ENCODE measurements around the gene RNF169.

DNA sequence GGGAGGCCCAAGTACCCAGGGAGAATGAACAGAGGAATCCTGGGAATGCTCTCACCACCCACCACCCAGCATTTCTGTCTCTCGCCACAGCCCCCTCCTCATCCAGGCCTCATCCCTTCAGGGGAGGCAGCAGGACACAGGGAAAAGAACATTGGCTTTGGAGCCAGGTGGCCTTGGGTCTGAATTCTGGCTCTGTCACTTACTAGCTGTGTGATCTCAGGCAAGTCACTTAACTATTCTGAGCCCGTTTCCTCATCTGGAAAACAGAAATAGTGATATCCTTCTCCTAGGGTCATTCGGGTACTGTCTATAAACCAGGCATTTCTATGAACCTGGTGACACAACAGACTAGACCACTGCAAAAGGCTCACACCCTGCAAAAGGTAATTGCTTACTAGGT lies 39.5 kb upstream of the RNF169 start:
- TF ChIP-seq, protein P1, sequence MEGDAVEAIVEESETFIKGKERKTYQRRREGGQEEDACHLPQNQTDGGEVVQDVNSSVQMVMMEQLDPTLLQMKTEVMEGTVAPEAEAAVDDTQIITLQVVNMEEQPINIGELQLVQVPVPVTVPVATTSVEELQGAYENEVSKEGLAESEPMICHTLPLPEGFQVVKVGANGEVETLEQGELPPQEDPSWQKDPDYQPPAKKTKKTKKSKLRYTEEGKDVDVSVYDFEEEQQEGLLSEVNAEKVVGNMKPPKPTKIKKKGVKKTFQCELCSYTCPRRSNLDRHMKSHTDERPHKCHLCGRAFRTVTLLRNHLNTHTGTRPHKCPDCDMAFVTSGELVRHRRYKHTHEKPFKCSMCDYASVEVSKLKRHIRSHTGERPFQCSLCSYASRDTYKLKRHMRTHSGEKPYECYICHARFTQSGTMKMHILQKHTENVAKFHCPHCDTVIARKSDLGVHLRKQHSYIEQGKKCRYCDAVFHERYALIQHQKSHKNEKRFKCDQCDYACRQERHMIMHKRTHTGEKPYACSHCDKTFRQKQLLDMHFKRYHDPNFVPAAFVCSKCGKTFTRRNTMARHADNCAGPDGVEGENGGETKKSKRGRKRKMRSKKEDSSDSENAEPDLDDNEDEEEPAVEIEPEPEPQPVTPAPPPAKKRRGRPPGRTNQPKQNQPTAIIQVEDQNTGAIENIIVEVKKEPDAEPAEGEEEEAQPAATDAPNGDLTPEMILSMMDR (IDR thresholded peaks at IDR 0.05): no peak
- no peak for TF ChIP-seq POLR2AphosphoS5 (IDR thresholded peaks at IDR 0.05; ENCODE audit: insufficient read depth in 1 of 2, low read depth in 1 of 2)
